CD4-positive, alpha-beta memory T cell (primary cell): ENCODE results near the gene FAR2. TPM values are rescaled to one million over a fixed set of nuclear protein-coding genes. Genes with fewer than 3 reads are reported as not detected.

Source experiments
- CTCF ChIA-PET: fragments of 350-600 bp; sonication (Branson Sonifier 250); formaldehyde crosslinking; loops from one replicate; lab custom pipeline; 2021; ENCODE audit warnings: inconsistent platforms; ENCODE audit not compliant: partially characterized antibody; lab: Charles Lee
- POLR2A ChIA-PET: fragments of 350-600 bp; sonication (Branson Sonifier 250); formaldehyde crosslinking; loops from one replicate; lab custom pipeline; 2021; ENCODE audit not compliant: partially characterized antibody; lab: Charles Lee
- DNase-seq, 5 donors: peaks; one replicate each; pipeline versions ENCODE4 v3.0.0 to v3.0.0-alpha.2; 2020 to 2022; ENCODE audit warnings: mixed read lengths in 1 of 5
- H3K27ac ChIP-seq: one replicate; pipeline ENCODE4 v1.7.0; 2013; ENCODE audit warnings: low read depth, low read length
- H3K27me3 ChIP-seq: 2 replicates; pipeline ENCODE4 v1.7.0; 2013; ENCODE audit warnings: mild to moderate bottlenecking, low read length, moderate library complexity; ENCODE audit not compliant: insufficient read depth
- H3K36me3 ChIP-seq: 2 replicates; pipeline ENCODE4 v1.7.0; 2013; ENCODE audit warnings: mild to moderate bottlenecking, low read length, moderate library complexity; ENCODE audit not compliant: insufficient read depth
- H3K4me1 ChIP-seq: 2 replicates; pipeline ENCODE4 v1.7.0; 2013; ENCODE audit warnings: mild to moderate bottlenecking, low read length, moderate library complexity; ENCODE audit not compliant: insufficient read depth
- H3K4me3 ChIP-seq, 2 donors: one replicate each; pipeline ENCODE4 v1.7.0; 2013; ENCODE audit warnings: low read length in 2 of 2, mild to moderate bottlenecking in 1 of 2
- H3K9me3 ChIP-seq, 2 donors: one replicate each; pipeline ENCODE4 v1.7.0; 2013; ENCODE audit warnings: low read length in 2 of 2, control low read depth in 1 of 2; ENCODE audit not compliant: control insufficient read depth in 1 of 2
- H3K27ac Mint-ChIP-seq, 7 donors: one replicate each; pipeline ENCODE4 v1.8.0; 2020 to 2021; ENCODE audit warnings: mixed read lengths in 7 of 7, mild to moderate bottlenecking in 6 of 7, inconsistent platforms in 3 of 7, moderate library complexity in 3 of 7
- H3K27me3 Mint-ChIP-seq, 2 donors: one replicate each; pipeline ENCODE4 v1.8.0; 2020 to 2021; ENCODE audit warnings: mixed read lengths in 2 of 2
- H3K36me3 Mint-ChIP-seq, 2 donors: one replicate each; pipeline ENCODE4 v1.8.0; 2020 to 2021; ENCODE audit warnings: mixed read lengths in 2 of 2, inconsistent platforms in 1 of 2, mild to moderate bottlenecking in 1 of 2
- H3K4me1 Mint-ChIP-seq, 4 donors: one replicate each; pipeline ENCODE4 v1.8.0; 2020 to 2021; ENCODE audit warnings: mixed read lengths in 4 of 4, mild to moderate bottlenecking in 1 of 4
- H3K4me3 Mint-ChIP-seq, 8 donors: one replicate each; pipeline ENCODE4 v1.8.0; 2020 to 2021; ENCODE audit warnings: mixed read lengths in 8 of 8, mild to moderate bottlenecking in 7 of 8, moderate library complexity in 6 of 8, inconsistent platforms in 3 of 8
- H3K9me3 Mint-ChIP-seq, 8 donors: one replicate each; pipeline ENCODE4 v1.8.0; 2020 to 2021; ENCODE audit warnings: mixed read lengths in 8 of 8, mild to moderate bottlenecking in 5 of 8, inconsistent platforms in 3 of 8, moderate library complexity in 1 of 8
- intact Hi-C: fragments of 100-400 bp; cut with micrococcal nuclease; formaldehyde crosslinking; loops from one replicate; pipeline ENCODE4 v1.15.1; 2023
- polyA plus RNA-seq, 2 donors: library from polyadenylated mRNA; unstranded; fragments of 300-500 nt; fragmentation: Illumina TruSeq; gene quantifications; one replicate each; pipeline ENCODE4 v1.2.3, GENCODE V29; 2021
- total RNA-seq, 2 experiments: library from RNA; stranded (reverse); gene quantifications; one replicate each; pipeline ENCODE4 v1.2.3, GENCODE V29; 2021

FAR2 gene
- total and polyA plus RNA-seq, 4 experiments from 2014 or later, result 6.2 to 10.6 (median 10.0) TPM

- Histone ChIP-seq H3K27ac (no peak overlapping the region), H3K27me3 (no peaks in the 10 kb centered on the region), H3K4me1 (no peaks in the 10 kb centered on the region), H3K4me3 (no peak overlapping the region), H3K36me3 (no peaks in the 10 kb centered on the region), H3K9me3 (no peaks in the 10 kb centered on the region)
- DNase-seq, result no peak
- intact Hi-C loops, result no loop called here
- Mint-ChIP-seq H3K4me1 (peaks cover 0 to 3% (median 1%) of the 10 kb centered on the region in 4 donors), H3K27ac (peak overlapping the region in 1 of 7 donors; percentile 2), H3K27me3 (no peaks in the 10 kb centered on the region), H3K36me3 (peaks cover 0 to 3% of the 10 kb centered on the region in 2 donors), H3K4me3 (no peak overlapping the region), H3K9me3 (no peaks in the 10 kb centered on the region)
- CTCF ChIA-PET, result no interaction called here
- POLR2A ChIA-PET, result no interaction called here
Observed at GRCh38 chr12:29211696-29212095, 62.6 kb downstream of the FAR2 start.

DNA sequence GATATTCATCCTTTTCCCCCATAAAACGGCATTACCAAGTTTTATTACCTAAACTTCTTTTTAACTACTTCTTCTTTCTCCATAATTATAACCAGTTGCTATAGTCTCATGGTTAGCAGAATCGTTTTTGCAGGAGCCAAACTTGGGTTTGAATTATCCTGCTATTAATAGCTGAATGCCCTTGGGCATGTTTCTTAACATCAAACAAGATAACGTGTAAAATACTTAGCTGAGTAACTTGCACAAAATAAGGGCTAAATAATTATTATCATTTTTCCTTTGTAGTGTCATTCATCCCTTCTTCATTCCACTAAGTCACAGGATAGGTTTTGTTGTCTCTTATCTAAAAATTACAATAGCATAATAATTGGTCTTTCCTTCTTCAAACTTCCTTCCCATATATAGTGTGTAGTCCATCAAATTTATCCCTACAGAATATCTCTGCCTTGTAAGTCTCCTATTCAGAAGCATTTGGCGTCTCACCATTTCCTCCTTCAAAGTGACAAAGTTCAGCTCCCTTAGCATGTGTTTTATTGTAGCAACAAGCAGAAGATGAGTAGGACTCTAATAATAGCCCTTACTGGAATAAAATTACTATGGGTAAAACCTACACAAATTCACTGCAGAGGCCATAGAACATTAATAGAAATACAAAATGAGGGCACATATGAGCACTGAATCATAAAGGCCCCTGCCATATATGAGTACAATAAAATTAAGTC, 63.8 kb downstream of the FAR2 start:
- Mint-ChIP-seq H3K27me3 (no peaks in the 10 kb centered on the region), H3K36me3 (peaks cover 0 to 3% of the 10 kb centered on the region in 2 donors), H3K4me3 (no peak overlapping the region), H3K27ac (peak overlapping the region in 1 of 7 donors; percentile 54), H3K4me1 (peaks cover 0 to 3% (median 1%) of the 10 kb centered on the region in 4 donors), H3K9me3 (no peaks in the 10 kb centered on the region)
- H3K4me3 ChIP-seq, result no peak overlapping the region
- DNase-seq, result no peak
- ChIA-PET POLR2A (no interaction called here), CTCF (interaction anchor here (0.7 kb wide), 1 partner anchor 107 kb away, joined by 3 read pairs; no protein-coding TSS in a partner anchor)
- no peaks in the 10 kb centered on the region for H3K36me3 ChIP-seq
- no peak overlapping the region for H3K27ac ChIP-seq
- H3K27me3 ChIP-seq, result no peaks in the 10 kb centered on the region
- no peaks in the 10 kb centered on the region for H3K4me1 ChIP-seq
- intact Hi-C loops, result no loop called here
- H3K9me3 ChIP-seq, result no peaks in the 10 kb centered on the region

DNA sequence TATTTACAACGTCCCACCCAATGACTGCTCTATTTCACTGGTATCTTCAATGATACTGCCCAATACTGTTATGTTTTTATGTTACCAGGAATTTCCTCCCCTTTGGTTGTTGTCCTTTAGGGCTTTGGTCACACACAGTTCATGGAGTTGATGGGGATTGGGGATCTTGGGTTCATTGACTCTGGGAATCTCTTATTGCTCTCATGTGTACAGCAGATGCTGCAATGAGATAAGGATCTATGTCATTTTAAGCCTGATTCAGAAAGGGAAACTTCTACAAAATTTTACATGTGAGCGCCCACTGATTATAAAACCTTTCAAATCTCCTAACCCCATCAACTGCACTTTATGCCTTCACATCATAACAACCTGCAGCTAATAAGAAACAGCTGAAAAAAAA, 67.2 kb downstream of the FAR2 start:
- Histone ChIP-seq H3K27ac (no peak overlapping the region), H3K4me1 (no peaks in the 10 kb centered on the region), H3K9me3 (no peaks in the 10 kb centered on the region), H3K36me3 (no peaks in the 10 kb centered on the region), H3K4me3 (no peak overlapping the region), H3K27me3 (no peaks in the 10 kb centered on the region)
- intact Hi-C loops, result no loop called here
- ChIA-PET CTCF (no interaction called here), POLR2A (no interaction called here)
- Mint-ChIP-seq H3K27me3 (no peaks in the 10 kb centered on the region), H3K4me1 (peaks cover 0 to 3% (median 1%) of the 10 kb centered on the region in 4 donors), H3K27ac (no peak overlapping the region), H3K4me3 (no peak overlapping the region), H3K36me3 (peaks cover 1 to 5% of the 10 kb centered on the region in 2 donors), H3K9me3 (peaks cover 0 to under 1% (median 0%) of the 10 kb centered on the region in 8 donors)
- DNase-seq, result no peak

DNA sequence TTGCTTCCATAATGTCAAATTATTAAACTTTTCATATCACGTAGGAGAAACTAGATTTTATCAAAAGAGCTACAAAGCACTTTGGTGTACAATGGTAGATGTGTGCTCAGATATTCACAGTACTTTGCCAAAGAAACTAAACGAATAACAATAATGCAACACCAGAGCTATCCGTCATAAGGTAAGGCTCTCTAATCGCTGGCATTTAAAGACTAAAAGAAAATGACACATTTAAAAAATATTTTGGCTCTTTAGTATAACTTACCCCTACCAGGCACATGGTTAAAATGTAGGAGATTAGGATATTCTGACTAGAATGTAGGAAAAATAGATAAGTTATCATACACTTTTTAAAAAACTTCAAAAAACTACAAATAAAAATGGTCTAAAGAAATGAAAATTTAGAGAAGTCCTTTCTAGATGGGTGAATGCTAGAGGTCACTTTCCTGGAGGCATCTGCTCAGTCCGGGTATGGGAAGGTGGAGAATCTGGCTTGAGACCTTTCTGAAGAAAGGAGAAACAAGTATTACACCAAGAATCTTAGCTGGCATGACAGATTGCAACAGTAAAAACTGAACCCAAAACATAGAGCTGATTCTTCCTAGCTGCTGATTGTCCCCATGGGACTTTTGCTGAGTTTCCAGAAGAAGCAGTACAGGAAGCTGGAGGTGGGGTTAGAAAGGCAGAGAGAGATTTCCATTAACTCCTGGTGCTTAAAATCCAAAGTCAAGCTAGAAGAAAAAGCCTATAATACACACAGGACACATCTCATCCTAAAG, 67.9 kb downstream of the FAR2 start:
- no peak overlapping the region for H3K4me3 Mint-ChIP-seq
- Histone ChIP-seq H3K4me1 (no peaks in the 10 kb centered on the region), H3K4me3 (no peak overlapping the region), H3K9me3 (no peaks in the 10 kb centered on the region), H3K27me3 (no peaks in the 10 kb centered on the region), H3K27ac (no peak overlapping the region), H3K36me3 (no peaks in the 10 kb centered on the region)
- intact Hi-C loops, result no loop called here
- peaks cover 2 to 9% of the 10 kb centered on the region in 2 donors for H3K36me3 Mint-ChIP-seq
- peaks cover 0 to 2% (median 0%) of the 10 kb centered on the region in 8 donors for H3K9me3 Mint-ChIP-seq
- no peak for DNase-seq
- ChIA-PET POLR2A (no interaction called here), CTCF (interaction anchor here (1.2 kb wide), 1 partner anchor 101 kb away, joined by 3 read pairs; no protein-coding TSS in a partner anchor)
- H3K27me3 Mint-ChIP-seq, result no peaks in the 10 kb centered on the region
- H3K4me1 Mint-ChIP-seq, result peaks cover 0 to 3% (median 1%) of the 10 kb centered on the region in 4 donors
- no peak overlapping the region for H3K27ac Mint-ChIP-seq

DNA sequence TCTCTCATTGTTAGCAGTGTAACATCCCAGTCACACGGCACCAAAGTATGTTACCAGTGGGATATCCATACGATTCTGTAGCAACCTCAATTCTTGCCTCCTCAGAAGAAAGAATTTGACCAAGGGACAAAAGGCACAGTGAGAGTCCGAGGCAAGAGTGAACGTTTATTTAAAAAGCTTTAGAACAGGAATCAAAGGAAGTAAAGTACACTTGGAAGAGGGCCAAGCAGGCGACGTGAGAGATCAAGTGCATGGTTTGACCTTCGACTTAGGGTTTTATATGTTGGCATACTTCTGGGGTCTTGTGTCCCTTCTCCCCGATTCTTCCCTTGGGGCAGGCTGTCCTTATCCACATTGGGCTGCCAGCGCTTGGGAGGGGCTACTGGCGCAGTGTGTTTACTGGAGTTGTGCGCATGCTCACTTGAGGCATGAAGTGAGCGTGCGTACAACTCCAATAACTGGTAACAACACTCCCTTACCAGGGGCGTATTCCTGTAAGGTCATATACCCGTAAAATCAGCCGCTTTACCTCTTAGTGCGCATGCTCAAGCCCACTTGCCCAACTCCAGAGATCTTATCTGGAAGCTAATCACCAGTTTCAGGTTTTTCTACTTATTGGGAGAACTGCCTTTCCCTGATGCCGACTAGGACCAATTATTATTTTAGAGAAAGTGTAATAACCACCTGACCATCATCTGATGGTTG, 71.7 kb downstream of the FAR2 start:
- Histone ChIP-seq H3K27ac (no peak overlapping the region), H3K4me3 (no peak overlapping the region), H3K27me3 (no peaks in the 10 kb centered on the region), H3K4me1 (no peaks in the 10 kb centered on the region), H3K9me3 (no peaks in the 10 kb centered on the region), H3K36me3 (no peaks in the 10 kb centered on the region)
- intact Hi-C loops, result no loop called here
- peaks cover 0 to 4% (median 0%) of the 10 kb centered on the region in 4 donors for H3K4me1 Mint-ChIP-seq
- H3K36me3 Mint-ChIP-seq, result peaks cover 2 to 12% of the 10 kb centered on the region in 2 donors
- POLR2A ChIA-PET, result interaction anchor here (0.6 kb wide), 1 partner anchor 118 kb away, joined by 4 read pairs; no protein-coding TSS in a partner anchor
- no peak overlapping the region for H3K27ac Mint-ChIP-seq
- no peak overlapping the region for H3K4me3 Mint-ChIP-seq
- no peak for DNase-seq
- no peaks in the 10 kb centered on the region for H3K27me3 Mint-ChIP-seq
- H3K9me3 Mint-ChIP-seq, result peaks cover 0 to 4% (median 0%) of the 10 kb centered on the region in 8 donors
- CTCF ChIA-PET, result no interaction called here

DNA sequence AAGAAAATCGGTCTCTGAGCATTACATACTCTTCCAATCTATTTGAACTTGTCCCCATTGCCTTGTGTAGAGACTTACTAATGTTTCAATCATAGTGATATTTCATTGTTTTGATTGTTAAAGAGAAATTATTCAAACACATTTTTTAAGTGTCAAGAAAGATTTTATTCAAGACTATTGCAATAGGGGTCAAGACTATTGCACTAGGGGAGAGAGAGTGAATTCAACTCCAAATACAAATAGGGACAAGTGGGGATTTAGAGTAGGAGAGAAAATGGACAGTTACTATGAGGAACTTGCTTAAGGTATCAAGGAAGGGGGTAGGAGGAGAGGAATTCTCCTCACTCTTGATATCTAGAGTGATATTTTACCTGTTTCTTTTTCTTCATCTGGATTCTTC, 73.1 kb downstream of the FAR2 start:
- no peaks in the 10 kb centered on the region for H3K36me3 ChIP-seq
- H3K27ac Mint-ChIP-seq, result no peak overlapping the region
- H3K4me1 ChIP-seq, result no peaks in the 10 kb centered on the region
- ChIA-PET POLR2A (no interaction called here), CTCF (no interaction called here)
- H3K4me1 Mint-ChIP-seq, result peaks cover 0 to 4% (median 0%) of the 10 kb centered on the region in 4 donors
- H3K27ac ChIP-seq, result no peak overlapping the region
- H3K27me3 Mint-ChIP-seq, result no peaks in the 10 kb centered on the region
- DNase-seq, result no peak
- H3K9me3 ChIP-seq, result no peaks in the 10 kb centered on the region
- peaks cover 0 to 4% (median 0%) of the 10 kb centered on the region in 8 donors for H3K9me3 Mint-ChIP-seq
- no peak overlapping the region for H3K4me3 ChIP-seq
- H3K4me3 Mint-ChIP-seq, result no peak overlapping the region
- peaks cover 2 to 12% of the 10 kb centered on the region in 2 donors for H3K36me3 Mint-ChIP-seq
- H3K27me3 ChIP-seq, result no peaks in the 10 kb centered on the region
- intact Hi-C loops, result no loop called here

- ChIA-PET CTCF (interaction anchor here (1.4 kb wide), 1 partner anchor 93 kb away, joined by 3 read pairs; no protein-coding TSS in a partner anchor), POLR2A (no interaction called here)
- Mint-ChIP-seq H3K27ac (no peak overlapping the region), H3K4me3 (no peak overlapping the region), H3K9me3 (peaks cover 0 to 4% (median 0%) of the 10 kb centered on the region in 8 donors), H3K27me3 (no peaks in the 10 kb centered on the region), H3K36me3 (peaks cover 2 to 12% of the 10 kb centered on the region in 2 donors), H3K4me1 (peaks cover 0 to 2% (median 0%) of the 10 kb centered on the region in 4 donors)
- no peak overlapping the region for H3K27ac ChIP-seq
- H3K4me3 ChIP-seq, result no peak overlapping the region
- DNase-seq, result no peak
- H3K27me3 ChIP-seq, result no peaks in the 10 kb centered on the region
- intact Hi-C loops, result no loop called here
- H3K36me3 ChIP-seq, result no peaks in the 10 kb centered on the region
- H3K4me1 ChIP-seq, result no peaks in the 10 kb centered on the region
- no peaks in the 10 kb centered on the region for H3K9me3 ChIP-seq
Observed at GRCh38 chr12:29223426-29223825, 74.3 kb downstream of the FAR2 start.
